Endothelial cell of umbilical vein (primary cell): Measurements from ENCODE around the gene PTGDS. TPM values are rescaled to one million over a fixed set of nuclear protein-coding genes. Genes with fewer than 3 reads are reported as not detected.

Experiments
- BruUV-seq: library from RNA; stranded (reverse); fragments of 400-500 nt; replicated peaks from 2 replicates; lab custom pipeline; 2021; lab: Mats Ljungman, UMichigan
- CTCF ChIA-PET: fragments of 300-600, 350-600 bp; sonication (Branson Sonifier 250); formaldehyde crosslinking; loops from one replicate; lab custom pipeline; 2021; ENCODE audit warnings: antibody characterized with exemption, inconsistent platforms; lab: Charles Lee
- POLR2A ChIA-PET: fragments of 300-600, 350-600 bp; sonication (Branson Sonifier 250); formaldehyde crosslinking; loops from one replicate; lab custom pipeline; 2021; ENCODE audit warnings: antibody characterized with exemption, inconsistent platforms; lab: Charles Lee
- DNase-seq: peaks from one replicate; pipeline ENCODE4 v3.0.0-alpha.2; 2011; ENCODE audit warnings: low read depth, low spot score
- FAIRE-seq: peaks from 2 replicates; lab custom pipeline; 2011; peaks lifted over from hg19 to GRCh38; lab: Jason Lieb, UNC
- H2AFZ ChIP-seq: 2 replicates; pipeline ENCODE4 v1.6.0; 2012; ENCODE audit warnings: low read depth, low read length, control low read depth, inconsistent platforms
- H3K27ac ChIP-seq: 2 replicates; pipeline ENCODE4 v1.5.1; 2011; ENCODE audit warnings: low read depth, mild to moderate bottlenecking, control low read depth, low read length, moderate library complexity; ENCODE audit not compliant: insufficient read depth
- H3K27me3 ChIP-seq, 2 experiments: 2 replicates each; pipeline versions ENCODE4 v1.6.0 to v1.6.1; 2011; ENCODE audit warnings: low read length in 2 of 2, mixed read lengths in 1 of 2; ENCODE audit not compliant: control insufficient read depth in 2 of 2, insufficient read depth in 2 of 2
- H3K36me3 ChIP-seq, 2 experiments: 2 replicates in 1 of 2; 3 replicates in 1 of 2; pipeline ENCODE4 v1.5.1; 2011; ENCODE audit warnings: low read length in 2 of 2, mild to moderate bottlenecking in 1 of 2, moderate library complexity in 1 of 2; ENCODE audit not compliant: control insufficient read depth in 2 of 2, insufficient read depth in 2 of 2; ENCODE audit errors: extremely low read depth in 1 of 2
- H3K4me1 ChIP-seq: 3 replicates; pipeline ENCODE4 v1.5.1; 2011; ENCODE audit warnings: mild to moderate bottlenecking, low read length; ENCODE audit not compliant: control insufficient read depth, insufficient read depth; ENCODE audit errors: extremely low read depth
- H3K4me2 ChIP-seq: 2 replicates; pipeline ENCODE4 v1.6.1; 2011; ENCODE audit warnings: low read length, control low read depth, mixed read lengths; ENCODE audit not compliant: insufficient read depth
- H3K4me3 ChIP-seq, 3 experiments: fragments of 200-600 bp in 1 of 3; sonication (generic), shearing (Covaris generic) in 1 of 3; replicated peaks in 1 of 3; 2 replicates each; pipeline ENCODE4 v1.5.1; 2011 to 2016; ENCODE audit warnings: control low read depth in 3 of 3, low read length in 3 of 3, mild to moderate bottlenecking in 2 of 3, inconsistent platforms in 1 of 3, low read depth in 1 of 3, moderate library complexity in 1 of 3; ENCODE audit not compliant: insufficient read depth in 1 of 3
- H3K79me2 ChIP-seq: 2 replicates; pipeline ENCODE4 v1.6.0; 2012; ENCODE audit warnings: low read length, inconsistent platforms; ENCODE audit not compliant: control insufficient read depth, insufficient read depth
- H3K9ac ChIP-seq: replicated peaks from 2 replicates; pipeline ENCODE3; 2011; ENCODE audit warnings: low read length, control low read depth; ENCODE audit not compliant: insufficient read depth; ENCODE audit errors: extremely low read depth
- H3K9me1 ChIP-seq: replicated peaks from 3 replicates; pipeline ENCODE4 v1.6.0; 2011; ENCODE audit warnings: mild to moderate bottlenecking, low read length; ENCODE audit not compliant: control insufficient read depth, insufficient read depth; ENCODE audit errors: extremely low read depth
- H3K9me3 ChIP-seq: replicated peaks from 2 replicates; pipeline ENCODE4 v1.5.1; 2012; ENCODE audit warnings: low read length, inconsistent platforms; ENCODE audit not compliant: control insufficient read depth, insufficient read depth
- H4K20me1 ChIP-seq: replicated peaks from 2 replicates; pipeline ENCODE3; 2011; ENCODE audit warnings: mild to moderate bottlenecking, low read length; ENCODE audit not compliant: control insufficient read depth, insufficient read depth; ENCODE audit errors: extremely low read depth
- CTCF ChIP-seq, 2 donors: IDR thresholded peaks; 1 replicate in 1 of 2; 2 replicates in 1 of 2; pipeline ENCODE4 v1.5.1; 2011; ENCODE audit warnings: low read length in 2 of 2, mild to moderate bottlenecking in 2 of 2, moderate library complexity in 2 of 2, control low read depth in 1 of 2, inconsistent platforms in 1 of 2, low read depth in 1 of 2; ENCODE audit not compliant: insufficient read depth in 1 of 2; ENCODE audit errors: extremely low read depth in 1 of 2
- EZH2 ChIP-seq: IDR thresholded peaks from 2 replicates; pipeline ENCODE4 v1.6.1; 2012; ENCODE audit warnings: borderline replicate concordance, low read depth, mild to moderate bottlenecking, moderate library complexity, low read length, inconsistent platforms; ENCODE audit not compliant: severe bottlenecking
- FOS ChIP-seq: IDR thresholded peaks from 2 replicates; pipeline ENCODE4 v1.6.1; 2011; ENCODE audit warnings: mild to moderate bottlenecking, low read length, moderate library complexity, borderline replicate concordance; ENCODE audit not compliant: insufficient read depth
- GATA2 ChIP-seq: IDR thresholded peaks from 2 replicates; pipeline ENCODE4 v1.7.0; 2011; ENCODE audit warnings: low read depth, mild to moderate bottlenecking, moderate library complexity, mixed read lengths, low read length; ENCODE audit not compliant: insufficient read length, insufficient read depth
- JUN ChIP-seq: IDR thresholded peaks from 2 replicates; pipeline ENCODE4 v1.6.1; 2011; ENCODE audit warnings: borderline replicate concordance, low read depth; ENCODE audit not compliant: insufficient read length, insufficient read depth
- MAX ChIP-seq: IDR thresholded peaks from 2 replicates; pipeline ENCODE4 v1.6.1; 2011; ENCODE audit not compliant: insufficient read depth, insufficient read length
- MYC ChIP-seq: IDR thresholded peaks from one replicate; pipeline ENCODE4 v1.6.1; 2011; ENCODE audit warnings: mild to moderate bottlenecking, low read depth, low read length
- POLR2A ChIP-seq: IDR thresholded peaks from 2 replicates; pipeline ENCODE4 v1.6.1; 2012; ENCODE audit warnings: low read depth, mild to moderate bottlenecking, control low read depth, low read length
- POLR2AphosphoS5 ChIP-seq: IDR thresholded peaks from 2 replicates; pipeline ENCODE4 v1.6.1; 2012; ENCODE audit warnings: low read depth, mild to moderate bottlenecking, control low read depth, low read length, moderate library complexity; ENCODE audit not compliant: insufficient read depth
- dilution Hi-C: fragments of 300-500 bp; cut with MboI; formaldehyde crosslinking; loops from one replicate; pipeline ENCODE4 v1.15.0; 2019; ENCODE audit warnings: low sequenced_read_pairs; ENCODE audit not compliant: extremely low pct_ligation_motif_present
- intact Hi-C: fragments of 100-400 bp; cut with micrococcal nuclease; formaldehyde crosslinking; loops from one replicate; pipeline ENCODE4 v1.10.0; 2022
- polyA plus RNA-seq, 4 experiments: library from polyadenylated mRNA; depleted of rRNA in 3 of 4; stranded (reverse) in 3 of 4; unstranded in 1 of 4; fragments of >200 nt; gene quantifications; 2 replicates each; pipeline versions ENCODE4 v1.2.1 to v1.2.3, GENCODE V29; 2011 to 2012; ENCODE audit warnings: missing spikeins in 1 of 4
- total RNA-seq: library from RNA; stranded (reverse); gene quantifications from 2 replicates; pipeline ENCODE4 v1.2.3, GENCODE V29; 2021

The PTGDS gene
- total and polyA plus RNA-seq, 2 donors (not counting 3 experiments of a cell fraction or from before 2014, with no cell fraction given), result not detected

GRCh38 chr9:136990242-136990911 lies 13.1 kb downstream of the PTGDS start:
- H4K20me1 ChIP-seq, result no peaks in the 10 kb centered on the region
- dilution Hi-C loops, result no loop called here
- H3K4me2 ChIP-seq, result no peak overlapping the region
- H3K36me3 ChIP-seq, result no peaks in the 10 kb centered on the region
- no peak overlapping the region for H2AFZ ChIP-seq
- peaks cover 9% of the 10 kb centered on the region for H3K79me2 ChIP-seq
- TF ChIP-seq POLR2A (no peak), FOS (no peak), MAX (no peak), CTCF (IDR thresholded peaks at IDR 0.05; ENCODE audit: extremely low read depth in 1 of 2, insufficient read depth in 1 of 2, low read depth in 1 of 2, low read length in 2 of 2) (no peak), POLR2AphosphoS5 (no peak), MYC (no peak), EZH2 (no peak), JUN (no peak), GATA2 (no peak)
- H3K9ac ChIP-seq, result no peak overlapping the region
- peaks cover 7% of the 10 kb centered on the region for H3K4me1 ChIP-seq
- H3K27ac ChIP-seq, result no peak overlapping the region
- CTCF ChIA-PET, result no interaction called here
- intact Hi-C loops, result loop anchor here (5.0 kb wide), 1 partner anchor 43 kb away; the partner anchor contains the start of gene C8G
- DNase-seq (no peak), FAIRE-seq (no peak)
- peaks cover 0 to 4% of the 10 kb centered on the region in 2 experiments for H3K27me3 ChIP-seq
- no peaks in the 10 kb centered on the region for H3K9me1 ChIP-seq
- POLR2A ChIA-PET, result no interaction called here
- BruUV-seq, result no TSS peak
- H3K9me3 ChIP-seq, result no peaks in the 10 kb centered on the region
- H3K4me3 ChIP-seq, result no peak overlapping the region
